GM12878 (cell line): ENCODE results near the gene CACNA2D3. TPM values are rescaled to one million over a fixed set of nuclear protein-coding genes. Genes with fewer than 3 reads are reported as not detected.

Experiments
- ATAC-seq: fragments of 200-7000 bp; cut with Tn5 transposase; 3 replicates; pipeline ENCODE4 v1.9.1; 2020; ENCODE audit warnings: mild to moderate bottlenecking, moderate library complexity
- BruUV-seq: library from RNA; stranded (reverse); fragments of 400-500 nt; replicated peaks from 2 replicates; lab custom pipeline; 2021; lab: Mats Ljungman, UMichigan
- CTCF ChIA-PET: fragments of 300-600 bp; sonication (Branson Sonifier 250); formaldehyde crosslinking; extraction: SDS; loops from one replicate; lab custom pipeline; 2021; ENCODE audit warnings: inconsistent platforms; lab: Yijun Ruan, JAX
- POLR2A ChIA-PET: fragments of 350-600 bp; formaldehyde crosslinking; extraction: SDS; loops from one replicate; lab custom pipeline; 2021; ENCODE audit warnings: inconsistent platforms; lab: Charles Lee
- RAD21 ChIA-PET: fragments of 300-600 bp; sonication (Branson Sonifier 250); formaldehyde crosslinking; loops from one replicate; lab custom pipeline; 2023; ENCODE audit warnings: antibody characterized with exemption; ENCODE audit not compliant: unreplicated experiment; lab: Charles Lee
- SMC1A ChIA-PET: fragments of 300-600 bp; sonication (Branson Sonifier 250); formaldehyde crosslinking; loops from one replicate; lab custom pipeline; 2023; ENCODE audit not compliant: unreplicated experiment, uncharacterized antibody; lab: Charles Lee
- DNase-seq: peaks from one replicate; pipeline ENCODE4 v3.0.0-alpha.2; 2011; ENCODE audit warnings: low read depth, low spot score
- FAIRE-seq: peaks from 3 replicates; lab custom pipeline; 2011; peaks lifted over from hg19 to GRCh38; lab: Jason Lieb, UNC
- H2AFZ ChIP-seq: 2 replicates; pipeline ENCODE4 v1.6.0; 2011; ENCODE audit warnings: low read depth, low read length, control low read depth; ENCODE audit not compliant: control insufficient read depth
- H3K27ac ChIP-seq: 2 replicates; pipeline ENCODE4 v1.5.1; 2011; ENCODE audit warnings: control low read depth; ENCODE audit not compliant: control insufficient read depth, insufficient read depth
- H3K27me3 ChIP-seq, 2 experiments: replicated peaks in 1 of 2; 2 replicates each; pipeline versions ENCODE4 v1.6.0 to v1.6.1; 2011; ENCODE audit warnings: low read length in 1 of 2; ENCODE audit not compliant: control insufficient read depth in 2 of 2, insufficient read depth in 2 of 2
- H3K36me3 ChIP-seq, 2 experiments: 2 replicates each; pipeline ENCODE4 v1.5.1; 2011; ENCODE audit warnings: low read length in 1 of 2; ENCODE audit not compliant: control insufficient read depth in 2 of 2, insufficient read depth in 2 of 2
- H3K4me1 ChIP-seq: 2 replicates; pipeline ENCODE4 v1.6.1; 2011; ENCODE audit warnings: mild to moderate bottlenecking, low read length, moderate library complexity, mixed read lengths; ENCODE audit not compliant: control insufficient read depth, insufficient read depth
- H3K4me2 ChIP-seq: 2 replicates; pipeline ENCODE4 v1.6.0; 2011; ENCODE audit warnings: control low read depth; ENCODE audit not compliant: control insufficient read depth, insufficient read depth
- H3K4me3 ChIP-seq: fragments of 200-600 bp; sonication (generic); 2 replicates; pipeline ENCODE4 v1.5.1; 2016
- H3K79me2 ChIP-seq: 2 replicates; pipeline ENCODE4 v1.6.0; 2011; ENCODE audit warnings: low read length; ENCODE audit not compliant: control insufficient read depth, insufficient read depth
- H3K9ac ChIP-seq: 2 replicates; pipeline ENCODE4 v1.8.0; 2011; ENCODE audit warnings: low read length, control low read depth, mixed read lengths; ENCODE audit not compliant: control insufficient read depth, insufficient read depth
- H3K9me3 ChIP-seq: replicated peaks from 3 replicates; pipeline ENCODE4 v1.5.1; 2011; ENCODE audit warnings: mild to moderate bottlenecking, low read length; ENCODE audit not compliant: control insufficient read depth, insufficient read depth
- H4K20me1 ChIP-seq: 2 replicates; pipeline ENCODE4 v1.6.0; 2011; ENCODE audit not compliant: control insufficient read depth, insufficient read depth
- ATF7 ChIP-seq: fragments of 450-650 bp; IDR thresholded peaks from 2 replicates; pipeline ENCODE4 v1.6.1; 2016; ENCODE audit warnings: low read depth, mild to moderate bottlenecking
- CBX3 ChIP-seq: fragments of 200-600 bp; sonication (generic); IDR thresholded peaks from 2 replicates; pipeline ENCODE4 v1.6.1; 2016; ENCODE audit warnings: low read depth, borderline replicate concordance
- DPF2 ChIP-seq: fragments of 450-650 bp; IDR thresholded peaks from 2 replicates; pipeline ENCODE4 v1.6.1; 2017; ENCODE audit warnings: mild to moderate bottlenecking
- JUNB ChIP-seq: IDR thresholded peaks from 2 replicates; pipeline ENCODE4 v1.6.1; 2016; ENCODE audit warnings: antibody characterized with exemption, mild to moderate bottlenecking
- MEF2A ChIP-seq: IDR thresholded peaks from 2 replicates; pipeline ENCODE4 v1.6.1; 2011; ENCODE audit warnings: low read depth, mild to moderate bottlenecking, low read length, moderate library complexity; ENCODE audit not compliant: insufficient read depth
- MTA2 ChIP-seq: fragments of 450-650 bp; IDR thresholded peaks from 2 replicates; pipeline ENCODE4 v1.6.1; 2016; ENCODE audit warnings: low read depth, mild to moderate bottlenecking, moderate library complexity
- SIX5 ChIP-seq: IDR thresholded peaks from 2 replicates; pipeline ENCODE4 v1.6.1; 2011; ENCODE audit warnings: mild to moderate bottlenecking, low read depth, low read length, moderate library complexity; ENCODE audit not compliant: severe bottlenecking
- SP1 ChIP-seq: IDR thresholded peaks from one replicate; pipeline ENCODE4 v1.6.1; 2011; ENCODE audit warnings: low read depth, low read length
- SREBF1 ChIP-seq: IDR thresholded peaks from 2 replicates; pipeline ENCODE4 v1.6.1; 2012; ENCODE audit warnings: mild to moderate bottlenecking, low read length
- TBL1XR1 ChIP-seq: IDR thresholded peaks from 2 replicates; pipeline ENCODE4 v1.6.1; 2012; ENCODE audit warnings: low read depth, low read length, improper control_type of control experiment
- ZZZ3 ChIP-seq: IDR thresholded peaks from 2 replicates; pipeline ENCODE4 v1.6.1; 2011; ENCODE audit warnings: low read depth; ENCODE audit not compliant: control insufficient read depth, insufficient read length
- WGBS: methylation state at CpG from one replicate; pipeline ENCODE4 v1.1.6; 2016; ENCODE audit warnings: low lambda C conversion rate; ENCODE audit not compliant: insufficient replicate concordance, insufficient coverage; ENCODE audit errors: missing lambda C conversion rate; 5-methylcytosine and 5-hydroxymethylcytosine counted together
- in situ Hi-C: fragments of 300-500 bp; cut with MboI; formaldehyde crosslinking; loops from 9 replicates; pipeline ENCODE4 v1.14.3; 2018; ENCODE audit warnings: mixed read lengths
- intact Hi-C: fragments of 100-400 bp; cut with micrococcal nuclease; formaldehyde crosslinking; loops from one replicate; pipeline ENCODE4 v1.14.2; 2022; ENCODE audit not compliant: unreplicated experiment
- polyA plus RNA-seq, 11 experiments: library from polyadenylated mRNA; depleted of rRNA in 4 of 11; unstranded in 6 of 11; stranded (reverse) in 5 of 11; fragments of >200 nt; fragmentation: Nextera tagmentation in 4 of 11; fragmentation: Illumina TruSeq in 1 of 11; extraction: Ambion mirVana in 4 of 11; extraction: Trizol in 1 of 11; gene quantifications; 1 replicate in 1 of 11; 2 replicates in 10 of 11; pipeline versions ENCODE4 v1.2.1 to v1.2.3, GENCODE V29; 2011 to 2016; ENCODE audit warnings: inconsistent platforms in 2 of 11, missing spikeins in 2 of 11, low read depth in 1 of 11
- total RNA-seq, 4 experiments: library from RNA; depleted of rRNA in 3 of 4; stranded (reverse); fragments of >200 nt in 3 of 4; fragmentation: Illumina TruSeq in 1 of 4; extraction: Trizol in 1 of 4; gene quantifications; 2 replicates each; pipeline versions ENCODE4 v1.2.1 to v1.2.3, GENCODE V29; 2013 to 2021
- TF ChIP-seq, protein P1 (sequence below): fragments of 450-650 bp; IDR thresholded peaks from 2 replicates; pipeline ENCODE4 v1.6.1; 2018; ENCODE audit warnings: borderline replicate concordance, mild to moderate bottlenecking; ENCODE audit not compliant: partially characterized antibody
- TF ChIP-seq, protein P2 (sequence below): IDR thresholded peaks from 2 replicates; pipeline ENCODE4 v1.6.1; 2012; ENCODE audit warnings: low read depth, low read length, improper control_type of control experiment
- TF ChIP-seq, protein P3 (sequence below): fragments of 450-650 bp; IDR thresholded peaks from 2 replicates; pipeline ENCODE4 v1.6.1; 2017; ENCODE audit warnings: mild to moderate bottlenecking

CACNA2D3 gene
- total and polyA plus RNA-seq, 10 of the 15 experiments (the other 5 are each of a cell fraction or from before 2014, with no cell fraction given), result not detected

DNA sequence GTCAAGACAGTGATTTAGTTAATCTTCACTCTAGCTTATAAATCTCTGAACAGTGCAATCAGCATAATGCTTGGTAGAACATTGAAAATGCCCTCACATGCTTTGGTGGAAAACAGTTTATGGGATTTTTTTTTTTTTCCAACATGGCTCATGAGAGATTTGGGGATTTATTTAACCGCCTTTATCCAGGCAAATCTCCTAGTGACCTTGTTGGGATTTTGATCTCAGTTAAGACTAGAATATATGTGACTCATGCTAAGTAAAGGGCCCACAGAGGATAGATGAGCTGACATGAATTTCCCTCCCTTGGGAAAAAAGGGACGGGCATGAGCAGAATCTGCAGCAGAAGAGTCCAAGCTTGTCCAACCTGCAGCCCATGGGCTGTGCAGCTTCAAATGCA is 786.8 kb downstream of the CACNA2D3 start:
- H4K20me1 ChIP-seq, result no peaks in the 10 kb centered on the region
- SMC1A ChIA-PET, result interaction anchor here (0.7 kb wide), 1 partner anchor 22 kb away, joined by 4 read pairs; no protein-coding TSS in a partner anchor
- DNase-seq, result no peak
- FAIRE-seq, result no peak
- H3K4me2 ChIP-seq, result no peak overlapping the region
- H3K27ac ChIP-seq, result no peak overlapping the region
- H3K9ac ChIP-seq, result no peak overlapping the region
- in situ Hi-C loops (no loop called here), intact Hi-C loops (no loop called here)
- 31% methylated on average over 2 of the region's 2 CpGs for WGBS
- no TSS peak for BruUV-seq
- no peaks in the 10 kb centered on the region for H3K4me1 ChIP-seq
- no peaks in the 10 kb centered on the region for H3K9me3 ChIP-seq
- CTCF ChIA-PET, result interaction anchor here (0.6 to 1.2 kb wide), 2 partner anchors 14 to 452 kb away, joined by 3 read pairs; no protein-coding TSS in a partner anchor
- RAD21 ChIA-PET, result no interaction called here
- TF ChIP-seq CBX3, result no peak
- TF ChIP-seq, protein P1, sequence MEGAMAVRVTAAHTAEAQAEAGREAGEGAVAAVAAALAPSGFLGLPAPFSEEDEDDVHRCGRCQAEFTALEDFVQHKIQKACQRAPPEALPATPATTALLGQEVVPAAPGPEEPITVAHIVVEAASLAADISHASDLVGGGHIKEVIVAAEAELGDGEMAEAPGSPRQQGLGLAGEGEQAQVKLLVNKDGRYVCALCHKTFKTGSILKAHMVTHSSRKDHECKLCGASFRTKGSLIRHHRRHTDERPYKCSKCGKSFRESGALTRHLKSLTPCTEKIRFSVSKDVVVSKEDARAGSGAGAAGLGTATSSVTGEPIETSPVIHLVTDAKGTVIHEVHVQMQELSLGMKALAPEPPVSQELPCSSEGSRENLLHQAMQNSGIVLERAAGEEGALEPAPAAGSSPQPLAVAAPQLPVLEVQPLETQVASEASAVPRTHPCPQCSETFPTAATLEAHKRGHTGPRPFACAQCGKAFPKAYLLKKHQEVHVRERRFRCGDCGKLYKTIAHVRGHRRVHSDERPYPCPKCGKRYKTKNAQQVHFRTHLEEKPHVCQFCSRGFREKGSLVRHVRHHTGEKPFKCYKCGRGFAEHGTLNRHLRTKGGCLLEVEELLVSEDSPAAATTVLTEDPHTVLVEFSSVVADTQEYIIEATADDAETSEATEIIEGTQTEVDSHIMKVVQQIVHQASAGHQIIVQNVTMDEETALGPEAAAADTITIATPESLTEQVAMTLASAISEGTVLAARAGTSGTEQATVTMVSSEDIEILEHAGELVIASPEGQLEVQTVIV, result no peak
- TF ChIP-seq SREBF1, result no peak
- no peak for TF ChIP-seq SIX5
- no peak for TF ChIP-seq ATF7
- TF ChIP-seq DPF2, result no peak
- TF ChIP-seq MTA2, result no peak
- no peak for TF ChIP-seq JUNB
- TF ChIP-seq TBL1XR1, result no peak
- no peak for TF ChIP-seq MEF2A
- TF ChIP-seq, protein P2, sequence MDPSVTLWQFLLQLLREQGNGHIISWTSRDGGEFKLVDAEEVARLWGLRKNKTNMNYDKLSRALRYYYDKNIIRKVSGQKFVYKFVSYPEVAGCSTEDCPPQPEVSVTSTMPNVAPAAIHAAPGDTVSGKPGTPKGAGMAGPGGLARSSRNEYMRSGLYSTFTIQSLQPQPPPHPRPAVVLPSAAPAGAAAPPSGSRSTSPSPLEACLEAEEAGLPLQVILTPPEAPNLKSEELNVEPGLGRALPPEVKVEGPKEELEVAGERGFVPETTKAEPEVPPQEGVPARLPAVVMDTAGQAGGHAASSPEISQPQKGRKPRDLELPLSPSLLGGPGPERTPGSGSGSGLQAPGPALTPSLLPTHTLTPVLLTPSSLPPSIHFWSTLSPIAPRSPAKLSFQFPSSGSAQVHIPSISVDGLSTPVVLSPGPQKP, result no peak
- no peak for TF ChIP-seq SP1
- no peak for TF ChIP-seq ZZZ3
- TF ChIP-seq, protein P3, sequence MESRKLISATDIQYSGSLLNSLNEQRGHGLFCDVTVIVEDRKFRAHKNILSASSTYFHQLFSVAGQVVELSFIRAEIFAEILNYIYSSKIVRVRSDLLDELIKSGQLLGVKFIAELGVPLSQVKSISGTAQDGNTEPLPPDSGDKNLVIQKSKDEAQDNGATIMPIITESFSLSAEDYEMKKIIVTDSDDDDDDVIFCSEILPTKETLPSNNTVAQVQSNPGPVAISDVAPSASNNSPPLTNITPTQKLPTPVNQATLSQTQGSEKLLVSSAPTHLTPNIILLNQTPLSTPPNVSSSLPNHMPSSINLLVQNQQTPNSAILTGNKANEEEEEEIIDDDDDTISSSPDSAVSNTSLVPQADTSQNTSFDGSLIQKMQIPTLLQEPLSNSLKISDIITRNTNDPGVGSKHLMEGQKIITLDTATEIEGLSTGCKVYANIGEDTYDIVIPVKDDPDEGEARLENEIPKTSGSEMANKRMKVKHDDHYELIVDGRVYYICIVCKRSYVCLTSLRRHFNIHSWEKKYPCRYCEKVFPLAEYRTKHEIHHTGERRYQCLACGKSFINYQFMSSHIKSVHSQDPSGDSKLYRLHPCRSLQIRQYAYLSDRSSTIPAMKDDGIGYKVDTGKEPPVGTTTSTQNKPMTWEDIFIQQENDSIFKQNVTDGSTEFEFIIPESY, result no peak
- no peaks in the 10 kb centered on the region for H3K36me3 ChIP-seq
- H2AFZ ChIP-seq, result no peak overlapping the region
- H3K4me3 ChIP-seq, result no peak overlapping the region
- no peak for ATAC-seq
- POLR2A ChIA-PET, result no interaction called here
- no peaks in the 10 kb centered on the region for H3K27me3 ChIP-seq
- no peaks in the 10 kb centered on the region for H3K79me2 ChIP-seq
